GM06990 (cell line): ENCODE data around the gene CEACAM16.

Experiments
- DNase-seq: peaks from one replicate; pipeline ENCODE4 v3.0.0-alpha.2; 2011; ENCODE audit not compliant: insufficient read length; ENCODE audit errors: extremely low read depth
- H3K27me3 ChIP-seq: replicated peaks from 2 replicates; pipeline ENCODE4 v1.6.0; 2011; ENCODE audit warnings: low read length; ENCODE audit not compliant: control insufficient read depth, insufficient read depth
- H3K36me3 ChIP-seq: 2 replicates; pipeline ENCODE4 v1.5.1; 2011; ENCODE audit warnings: low read length; ENCODE audit not compliant: control insufficient read depth, insufficient read depth
- H3K4me3 ChIP-seq: replicated peaks from 2 replicates; pipeline ENCODE4 v1.5.1; 2011; ENCODE audit warnings: low read depth, mild to moderate bottlenecking, control low read depth, low read length
- CTCF ChIP-seq: IDR thresholded peaks from 2 replicates; pipeline ENCODE4 v1.5.1; 2011; ENCODE audit warnings: low read length, control low read depth, mild to moderate bottlenecking, inconsistent platforms; ENCODE audit not compliant: insufficient read depth, poor library complexity, severe bottlenecking

The CEACAM16 gene

GRCh38 chr19:44746616-44746945, 47.6 kb downstream of the CEACAM16 start:
- Histone ChIP-seq H3K36me3 (peaks cover 4% of the 10 kb centered on the region), H3K4me3 (no peak overlapping the region), H3K27me3 (no peaks in the 10 kb centered on the region)
- DNase-seq, result no peak
- no peak for TF ChIP-seq CTCF

- peak; percentile 81 for DNase-seq
- H3K36me3 ChIP-seq, result peaks cover 4% of the 10 kb centered on the region
- no peak for TF ChIP-seq CTCF
- H3K27me3 ChIP-seq, result no peaks in the 10 kb centered on the region
- H3K4me3 ChIP-seq, result peak overlapping the region; percentile 81
Observed at GRCh38 chr19:44746946-44747738, 48.2 kb downstream of the CEACAM16 start.

GRCh38 chr19:44747739-44748425, 48.9 kb downstream of the CEACAM16 start:
- DNase-seq, result peak; percentile 59
- TF ChIP-seq CTCF, result no peak
- no peaks in the 10 kb centered on the region for H3K27me3 ChIP-seq

GRCh38 chr19:44748426-44749254, 49.7 kb downstream of the CEACAM16 start, which contains the start of gene BCL3:
Gene BCL3, plus strand, starts transcription at chr19:44748708. Its CDS starts 83 bp downstream, at chr19:44748791.
- peaks cover 4% of the 10 kb centered on the region for H3K36me3 ChIP-seq
- TF ChIP-seq CTCF, result no peak
- H3K4me3 ChIP-seq, result peak within 1 kb of the TSS; percentile 81
- no peaks in the 10 kb centered on the region for H3K27me3 ChIP-seq
- peak; percentile 85 for DNase-seq

More at GRCh38 chr19:44747739-44748425, 48.9 kb downstream of the CEACAM16 start:
- H3K36me3 ChIP-seq, result peaks cover 4% of the 10 kb centered on the region
- peak overlapping the region; percentile 81 for H3K4me3 ChIP-seq

GRCh38 chr19:44749292-44749691, 50.3 kb downstream of the CEACAM16 start:
- Histone ChIP-seq H3K27me3 (no peaks in the 10 kb centered on the region), H3K4me3 (peak overlapping the region; percentile 81), H3K36me3 (peaks cover 4% of the 10 kb centered on the region)
- no peak for DNase-seq
- TF ChIP-seq CTCF, result no peak
